ENCODE data around the gene PLK1.

Gene PLK1

GRCh38 chr16:23670137-23670776, 8.4 kb upstream of the PLK1 start:
- Histone ChIP-seq H3F3A (ENCODE audit: low read depth) (no peaks in the 10 kb centered on the region), H3K9me2 (replicated peaks; ENCODE audit: low read depth, low read length) (no peaks in the 10 kb centered on the region), H3K9me3 (ENCODE audit: insufficient read depth, low read depth, low read length) (no peaks in the 10 kb centered on the region), H3K27me3 (ENCODE audit: insufficient read depth, low read length, poor library complexity, severe bottlenecking) (no peaks in the 10 kb centered on the region), H3K4me2 (ENCODE audit: low read depth, low read length, poor library complexity, severe bottlenecking) (no peak overlapping the region), H2AFZ (ENCODE audit: low read length) (no peak overlapping the region), H3K79me2 (ENCODE audit: insufficient read depth, low read length) (no peaks in the 10 kb centered on the region), H3K4me1 (ENCODE audit: insufficient read depth, low read length, poor library complexity, severe bottlenecking) (no peaks in the 10 kb centered on the region), H3K4me3 (ENCODE audit: low read length, poor library complexity, severe bottlenecking) (no peak overlapping the region), H4K20me1 (ENCODE audit: insufficient read depth, low read length, poor library complexity, severe bottlenecking) (no peaks in the 10 kb centered on the region), H3K9ac (ENCODE audit: low read depth, low read length, poor library complexity, severe bottlenecking) (no peak overlapping the region), H3K36me3 (ENCODE audit: insufficient read depth, low read length) (peaks cover 71% of the 10 kb centered on the region; the same call in 1 of the 2 replicates)
- TF ChIP-seq CTCF (conservative IDR thresholded peaks at IDR 0.05; ENCODE audit: low read length): no peak
- no peak for TF ChIP-seq EZH2phosphoT487 (IDR thresholded peaks at IDR 0.05; ENCODE audit: borderline replicate concordance)

GRCh38 chr16:23673971-23674614, 4.6 kb upstream of the PLK1 start:
- Histone ChIP-seq H3K4me3 (ENCODE audit: low read length, poor library complexity, severe bottlenecking) (no peak overlapping the region), H2AFZ (ENCODE audit: low read length) (no peak overlapping the region), H3K36me3 (ENCODE audit: insufficient read depth, low read length) (peaks cover 33% of the 10 kb centered on the region; the same call in 1 of the 2 replicates), H3K79me2 (ENCODE audit: insufficient read depth, low read length) (peaks cover 12% of the 10 kb centered on the region), H3K27me3 (ENCODE audit: insufficient read depth, low read length, poor library complexity, severe bottlenecking) (no peaks in the 10 kb centered on the region), H3K4me2 (ENCODE audit: low read depth, low read length, poor library complexity, severe bottlenecking) (no peak overlapping the region), H3K4me1 (ENCODE audit: insufficient read depth, low read length, poor library complexity, severe bottlenecking) (peaks cover 8% of the 10 kb centered on the region), H4K20me1 (ENCODE audit: insufficient read depth, low read length, poor library complexity, severe bottlenecking) (no peaks in the 10 kb centered on the region), H3K9me2 (replicated peaks; ENCODE audit: low read depth, low read length) (no peaks in the 10 kb centered on the region), H3K9ac (ENCODE audit: low read depth, low read length, poor library complexity, severe bottlenecking) (no peak overlapping the region), H3F3A (ENCODE audit: low read depth) (no peaks in the 10 kb centered on the region), H3K9me3 (ENCODE audit: insufficient read depth, low read depth, low read length) (no peaks in the 10 kb centered on the region)
- TF ChIP-seq EZH2phosphoT487 (IDR thresholded peaks at IDR 0.05; ENCODE audit: borderline replicate concordance): no peak
- TF ChIP-seq CTCF (conservative IDR thresholded peaks at IDR 0.05; ENCODE audit: low read length): no peak

- no peaks in the 10 kb centered on the region for H3K9me2 ChIP-seq (replicated peaks; ENCODE audit: low read depth, low read length)
- peaks cover 28% of the 10 kb centered on the region for H3K36me3 ChIP-seq (ENCODE audit: insufficient read depth, low read length)
- H3K9ac ChIP-seq (ENCODE audit: low read depth, low read length, poor library complexity, severe bottlenecking): no peak overlapping the region
- H3K9me3 ChIP-seq (ENCODE audit: insufficient read depth, low read depth, low read length): no peaks in the 10 kb centered on the region
- peaks cover 20% of the 10 kb centered on the region for H4K20me1 ChIP-seq (ENCODE audit: insufficient read depth, low read length, poor library complexity, severe bottlenecking)
- H3K4me1 ChIP-seq (ENCODE audit: insufficient read depth, low read length, poor library complexity, severe bottlenecking): peaks cover 30% of the 10 kb centered on the region
- H3K4me2 ChIP-seq (ENCODE audit: low read depth, low read length, poor library complexity, severe bottlenecking): no peak overlapping the region
- H3K27me3 ChIP-seq (ENCODE audit: insufficient read depth, low read length, poor library complexity, severe bottlenecking): no peaks in the 10 kb centered on the region
- TF ChIP-seq EZH2phosphoT487 (IDR thresholded peaks at IDR 0.05; ENCODE audit: borderline replicate concordance) (no peak), CTCF (conservative IDR thresholded peaks at IDR 0.05; ENCODE audit: low read length) (no peak)
- H3F3A ChIP-seq (ENCODE audit: low read depth): no peaks in the 10 kb centered on the region
- H2AFZ ChIP-seq (ENCODE audit: low read length): no peak overlapping the region
- no peak overlapping the region for H3K4me3 ChIP-seq (ENCODE audit: low read length, poor library complexity, severe bottlenecking)
- H3K79me2 ChIP-seq (ENCODE audit: insufficient read depth, low read length): peaks cover 41% of the 10 kb centered on the region
Observed at GRCh38 chr16:23676924-23677480, 1.7 kb upstream of the PLK1 start.
